ENCODE data around the gene MFNG.

DNA sequence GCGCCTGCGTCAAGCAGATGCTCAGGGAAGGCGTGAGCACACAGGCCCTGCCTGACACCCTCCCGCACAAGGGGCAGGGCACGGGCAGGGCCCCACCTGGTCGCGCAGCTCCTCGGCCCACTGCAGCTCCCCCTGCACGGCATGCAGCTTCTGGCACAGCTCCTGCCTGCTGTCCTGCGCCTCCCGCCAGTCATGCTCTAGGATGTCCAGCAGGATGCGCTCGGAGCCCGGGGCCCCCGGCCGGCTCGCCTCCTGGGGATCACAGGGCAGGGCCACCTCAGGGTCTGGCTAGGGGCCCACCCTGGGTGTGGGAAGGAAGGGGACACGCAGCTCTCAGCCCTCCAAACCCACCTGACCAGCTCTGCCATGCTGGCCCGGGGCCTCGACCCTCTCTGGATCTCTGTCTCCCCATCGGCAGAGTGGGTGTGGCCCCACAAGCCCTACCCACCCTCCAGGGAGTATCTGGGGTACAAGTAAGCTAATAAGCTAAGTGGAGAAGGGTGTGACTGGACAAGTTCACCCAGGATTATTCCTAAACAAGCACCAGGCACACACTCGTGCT, 22.3 kb upstream of the MFNG start:
- no peak for TF ChIP-seq POLR2A (IDR thresholded peaks at IDR 0.05; ENCODE audit: low read length)
- no peak for TF ChIP-seq GATA1 (IDR thresholded peaks at IDR 0.05; ENCODE audit: low read depth, low read length)
